Colon (tissue), 2 donors: ENCODE data around the gene TSPOAP1.

Source experiments
- FAIRE-seq: peaks from 2 replicates; lab custom pipeline; 2012; peaks lifted over from hg19 to GRCh38; lab: Jason Lieb, UNC
- donor health status: control.
- donor health status: control.

Gene TSPOAP1

DNA sequence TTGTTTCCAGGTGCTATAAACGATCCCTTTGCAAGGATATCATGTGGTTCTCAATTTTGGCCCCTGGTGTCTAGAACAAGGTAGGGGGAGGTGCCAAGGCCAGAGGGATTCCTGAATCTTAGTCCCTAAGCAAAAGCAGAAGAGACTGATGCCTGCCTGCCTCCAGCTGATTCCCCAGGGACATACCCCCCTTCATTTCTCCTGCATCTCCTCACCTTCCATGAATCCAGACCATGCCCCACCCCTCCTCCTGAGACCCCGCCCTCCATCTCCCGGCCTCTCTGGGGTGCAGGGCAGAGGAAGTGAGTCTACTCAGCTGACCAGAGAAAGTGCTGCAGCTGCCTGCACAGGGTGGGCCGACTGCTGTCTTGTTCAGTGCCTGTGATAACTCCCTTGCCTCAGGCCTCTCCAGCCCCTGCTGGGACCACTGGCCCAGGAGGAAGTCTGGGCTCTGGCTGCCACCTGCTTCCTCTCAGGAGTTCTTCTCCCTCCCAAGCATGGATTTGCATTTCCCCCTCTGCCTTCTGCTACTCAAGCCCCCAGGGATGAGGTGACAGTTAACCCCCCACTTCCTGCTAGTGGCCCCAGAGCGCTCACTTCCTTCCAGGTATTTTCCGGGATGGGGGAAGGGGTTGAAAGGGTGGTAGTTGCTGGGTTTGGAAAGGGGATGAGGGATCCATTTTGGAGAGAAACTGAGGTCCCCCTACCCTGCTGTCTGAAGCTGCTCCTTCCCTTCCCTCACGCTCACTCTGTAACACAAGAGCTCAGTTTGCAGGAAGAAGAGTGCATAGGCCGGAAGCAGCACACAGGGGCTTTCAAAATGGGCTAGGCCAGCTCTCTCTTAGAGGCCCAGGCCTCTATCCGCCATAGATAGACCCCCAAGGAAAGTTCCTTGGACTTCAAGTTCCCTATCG, 10.5 kb upstream of the TSPOAP1 start:
- FAIRE-seq, result no peak

DNA sequence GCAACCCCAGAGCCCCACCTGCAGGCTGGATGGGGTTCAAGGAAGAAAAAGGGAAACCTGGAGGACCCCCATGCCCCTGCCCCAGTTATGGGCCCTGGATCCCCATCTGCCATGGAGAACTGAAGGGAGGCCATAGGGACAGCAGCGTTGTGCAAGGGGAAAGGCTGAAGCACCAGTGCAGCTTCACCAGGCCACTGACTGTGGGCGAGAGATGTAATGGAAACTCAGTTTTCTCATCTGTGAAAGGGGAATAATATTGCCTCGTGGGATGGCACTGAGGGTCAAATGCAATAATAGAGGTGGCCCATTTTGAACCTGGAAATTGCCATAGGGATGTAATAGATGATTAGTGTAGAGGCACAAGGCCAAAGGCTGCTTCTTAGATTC, 9.9 kb upstream of the TSPOAP1 start:
- FAIRE-seq, result no peak

DNA sequence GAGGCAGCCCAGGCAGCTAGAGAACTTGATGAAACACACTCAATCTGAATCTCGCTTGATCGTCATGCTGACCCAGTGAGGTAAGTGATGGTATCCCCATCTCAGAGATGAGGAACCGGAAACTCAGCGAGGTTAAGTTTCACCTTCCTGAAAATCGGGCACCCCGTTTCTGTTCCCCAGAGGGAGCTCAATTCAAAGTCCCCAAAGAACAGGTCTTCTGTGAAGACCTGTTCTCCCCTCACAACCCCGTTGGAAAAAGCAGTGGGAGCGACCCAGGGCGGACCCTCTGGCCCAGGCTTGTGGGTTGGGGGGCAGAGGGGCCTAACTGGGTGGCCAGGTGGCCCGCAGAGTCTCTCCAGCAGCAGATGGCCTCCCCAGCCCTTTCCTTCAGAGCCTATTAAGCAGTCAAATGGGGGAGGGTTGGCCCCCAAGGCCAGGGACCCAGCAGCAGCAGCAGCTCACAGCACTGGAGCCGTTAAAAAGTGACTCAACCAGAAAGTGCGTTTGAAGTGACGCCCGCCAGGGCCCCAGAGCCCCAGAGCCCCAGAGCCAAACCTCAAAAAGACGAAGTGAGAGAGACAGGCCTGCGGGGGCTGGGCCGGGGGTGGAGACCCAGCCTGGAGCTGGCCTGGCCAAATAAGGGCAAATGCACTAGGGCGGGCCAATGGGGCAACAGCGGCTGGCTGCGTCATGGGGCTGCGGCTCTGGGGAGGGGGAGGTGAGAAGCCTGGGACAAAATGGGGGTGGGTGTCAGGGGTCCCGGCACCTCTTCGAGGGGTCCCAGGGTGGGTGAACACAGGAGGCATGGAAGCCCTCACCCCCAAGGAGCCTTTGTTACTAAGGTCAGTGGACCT, 9.2 kb upstream of the TSPOAP1 start:
- no peak for FAIRE-seq

DNA sequence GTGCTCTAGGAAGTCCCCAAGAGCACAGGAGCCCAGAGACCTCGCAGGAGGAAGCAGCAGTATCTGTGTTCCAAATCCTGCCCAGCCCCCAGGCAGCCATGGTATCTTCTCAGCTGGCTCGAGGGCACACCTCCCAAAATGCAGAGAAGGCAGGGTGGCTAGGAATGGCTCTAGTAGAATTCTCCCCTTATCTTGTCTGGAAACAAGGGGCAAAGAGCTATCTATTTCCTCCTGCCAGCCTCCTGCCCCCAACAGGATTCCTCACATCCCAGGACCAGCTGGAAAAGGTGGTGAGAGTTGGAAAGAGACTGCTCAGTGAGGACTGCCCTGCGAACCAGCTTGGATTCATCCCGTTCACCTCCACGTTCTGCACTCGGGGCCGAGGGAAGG, 8.6 kb upstream of the TSPOAP1 start:
- FAIRE-seq, result no peak

DNA sequence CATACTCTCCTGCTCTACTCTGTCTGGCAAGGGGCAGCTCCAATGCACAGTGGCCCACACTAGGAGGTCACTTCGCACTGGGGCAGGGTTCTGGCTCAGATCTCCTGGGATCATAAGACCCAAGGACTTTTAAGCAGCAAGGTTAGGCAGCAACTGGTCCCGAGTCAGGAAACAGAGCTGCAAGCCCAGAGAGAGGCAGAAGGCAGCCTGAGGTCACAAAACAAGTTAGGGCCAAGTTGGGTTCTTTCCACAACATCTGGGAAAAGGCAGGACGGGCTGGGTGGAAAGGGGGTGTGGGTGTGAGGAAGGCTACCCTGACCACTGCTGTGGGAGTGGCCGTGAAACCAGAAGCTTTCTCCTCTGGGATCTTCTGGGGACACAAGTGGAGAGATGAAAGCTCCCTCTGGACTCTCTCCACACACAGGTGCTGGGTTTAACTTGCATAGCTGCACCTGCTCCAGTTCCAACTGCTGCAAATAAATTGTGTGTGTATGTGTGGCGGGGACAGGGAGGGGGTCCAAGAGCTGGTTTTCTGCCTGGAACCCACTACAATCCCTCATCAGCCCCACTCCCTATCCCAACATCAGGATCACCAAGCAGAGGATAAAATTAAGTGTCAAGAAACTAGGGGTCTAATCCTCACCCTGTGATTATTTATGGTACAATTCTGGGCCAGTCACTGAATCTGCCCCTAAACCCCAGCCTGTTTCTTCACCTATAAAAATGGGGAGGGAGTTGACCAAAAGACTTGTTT, 8.0 kb upstream of the TSPOAP1 start:
- no peak for FAIRE-seq

DNA sequence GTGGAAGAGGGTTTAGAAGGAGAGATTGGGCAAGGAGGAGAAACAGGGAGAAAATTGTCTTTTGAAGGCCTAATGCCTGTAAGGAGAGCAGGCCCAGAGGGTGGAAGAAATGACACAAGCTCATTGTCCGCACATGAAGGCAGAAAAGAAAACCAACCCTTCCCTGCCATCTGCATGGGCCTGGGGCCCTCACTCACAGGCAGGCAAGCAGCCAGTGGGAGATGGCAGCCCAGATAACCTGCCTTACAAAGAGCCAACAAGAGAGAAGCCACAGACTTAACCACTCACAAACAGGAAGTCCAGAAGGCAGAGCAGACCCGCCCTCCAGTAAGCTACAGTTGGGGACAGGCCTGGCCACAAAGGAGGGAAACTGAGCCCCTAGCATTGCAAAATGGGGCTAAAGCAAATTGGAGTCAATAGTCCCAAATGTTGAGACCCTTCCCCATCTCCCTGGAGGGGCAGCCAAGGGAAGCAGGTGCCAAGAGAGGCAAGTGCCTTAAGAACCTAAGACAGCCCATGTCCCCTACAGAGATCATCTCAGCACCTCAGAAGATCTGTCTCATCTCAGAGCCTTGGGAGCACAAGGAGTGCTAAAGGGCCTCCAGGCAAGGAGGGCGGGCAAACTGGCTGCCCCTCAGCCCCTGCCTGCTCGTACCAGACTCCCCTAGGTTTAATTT, 7.3 kb upstream of the TSPOAP1 start:
- FAIRE-seq, result no peak

DNA sequence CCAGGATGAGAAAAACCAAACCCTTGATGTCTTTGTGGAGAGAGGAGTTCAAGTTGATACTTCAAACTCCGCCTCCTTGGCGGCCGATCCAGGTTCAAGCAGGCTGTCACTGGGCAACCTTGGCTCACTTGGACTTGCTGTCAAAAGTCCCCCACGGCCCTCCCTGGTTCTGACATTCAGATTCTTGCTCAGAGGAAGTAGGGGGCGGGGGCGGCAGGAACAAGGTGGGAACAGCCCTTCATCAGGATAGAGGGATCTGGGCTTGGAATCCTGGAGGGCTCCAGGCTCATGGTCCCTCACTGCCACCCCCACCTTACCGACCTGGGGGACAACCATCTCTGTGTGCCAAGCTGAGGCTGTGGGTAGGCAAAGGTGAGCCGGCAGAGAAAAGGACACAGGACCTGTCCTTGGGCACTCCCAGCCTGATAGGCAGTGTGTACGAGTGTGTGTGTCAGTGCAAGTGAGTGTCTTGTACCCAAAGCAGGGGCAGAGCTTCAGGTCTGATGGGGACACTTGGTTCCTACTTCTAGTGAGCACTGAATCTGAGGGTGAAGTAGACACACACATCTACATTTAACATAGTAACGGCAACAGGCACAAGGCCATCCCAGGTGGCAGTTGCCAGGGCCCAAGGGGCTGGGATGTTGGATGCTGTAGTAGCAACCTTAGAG, 6.6 kb upstream of the TSPOAP1 start:
- no peak for FAIRE-seq

DNA sequence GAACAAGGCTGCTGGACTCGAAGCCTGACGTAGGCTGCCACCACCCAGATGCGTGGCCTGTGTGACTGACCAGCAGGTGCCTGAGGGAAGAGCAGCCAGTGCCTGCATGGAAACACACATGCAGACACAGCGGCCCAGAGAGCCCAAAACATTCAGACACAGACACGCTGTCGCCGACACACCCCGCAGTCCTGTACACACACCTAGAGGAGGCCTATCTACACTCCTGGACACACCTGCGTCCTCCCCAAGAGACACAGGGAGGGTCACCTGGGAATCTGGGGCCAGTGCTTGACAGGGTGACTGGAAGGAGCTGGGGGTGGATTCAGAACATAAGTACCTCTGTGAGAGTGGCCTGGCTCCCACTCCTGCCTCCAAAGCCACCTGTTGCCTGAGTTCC, 6.1 kb upstream of the TSPOAP1 start:
- no peak for FAIRE-seq

DNA sequence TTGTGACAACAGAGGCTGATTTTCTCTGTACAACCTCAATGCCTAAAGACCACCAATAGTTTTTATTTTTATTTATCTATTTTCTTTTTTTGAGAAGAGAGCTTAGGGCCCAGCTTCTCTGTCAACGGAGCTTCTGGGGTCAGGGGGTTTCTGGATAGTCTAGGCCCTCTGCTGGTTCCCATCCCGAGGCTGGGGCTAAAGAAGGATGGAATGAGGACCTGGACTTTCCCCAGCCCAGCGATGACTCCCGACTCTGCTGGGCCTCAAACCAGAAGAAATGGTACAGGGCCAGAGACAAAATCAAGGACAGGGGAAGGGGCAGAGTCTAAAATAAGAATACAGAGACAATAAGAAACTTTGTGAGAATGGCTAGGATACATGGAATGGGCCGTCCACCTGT, 5.7 kb upstream of the TSPOAP1 start:
- no peak for FAIRE-seq

DNA sequence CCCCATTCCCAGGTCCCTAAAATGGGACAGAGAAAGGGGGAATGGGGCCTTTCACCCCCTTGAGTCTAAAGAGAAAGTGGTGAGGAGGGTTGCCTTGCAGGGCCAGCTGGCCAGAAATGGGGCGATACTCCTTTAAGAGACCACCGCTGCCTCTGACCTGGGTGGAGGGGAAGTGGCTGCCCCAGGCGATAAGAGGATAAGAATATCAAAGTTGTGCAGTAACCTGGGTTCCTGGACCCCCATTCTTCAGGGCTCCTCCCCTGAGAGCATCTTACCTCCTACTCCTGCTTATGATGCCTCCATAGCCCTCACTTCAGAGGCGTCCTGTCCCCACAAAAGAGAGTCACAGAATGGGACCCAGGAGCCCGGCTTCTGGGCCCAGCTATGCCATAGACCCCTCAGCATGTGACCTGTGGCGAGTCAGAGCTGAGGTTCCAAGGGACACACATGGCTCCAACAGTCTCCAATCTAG, 5.2 kb upstream of the TSPOAP1 start:
- FAIRE-seq, result no peak

DNA sequence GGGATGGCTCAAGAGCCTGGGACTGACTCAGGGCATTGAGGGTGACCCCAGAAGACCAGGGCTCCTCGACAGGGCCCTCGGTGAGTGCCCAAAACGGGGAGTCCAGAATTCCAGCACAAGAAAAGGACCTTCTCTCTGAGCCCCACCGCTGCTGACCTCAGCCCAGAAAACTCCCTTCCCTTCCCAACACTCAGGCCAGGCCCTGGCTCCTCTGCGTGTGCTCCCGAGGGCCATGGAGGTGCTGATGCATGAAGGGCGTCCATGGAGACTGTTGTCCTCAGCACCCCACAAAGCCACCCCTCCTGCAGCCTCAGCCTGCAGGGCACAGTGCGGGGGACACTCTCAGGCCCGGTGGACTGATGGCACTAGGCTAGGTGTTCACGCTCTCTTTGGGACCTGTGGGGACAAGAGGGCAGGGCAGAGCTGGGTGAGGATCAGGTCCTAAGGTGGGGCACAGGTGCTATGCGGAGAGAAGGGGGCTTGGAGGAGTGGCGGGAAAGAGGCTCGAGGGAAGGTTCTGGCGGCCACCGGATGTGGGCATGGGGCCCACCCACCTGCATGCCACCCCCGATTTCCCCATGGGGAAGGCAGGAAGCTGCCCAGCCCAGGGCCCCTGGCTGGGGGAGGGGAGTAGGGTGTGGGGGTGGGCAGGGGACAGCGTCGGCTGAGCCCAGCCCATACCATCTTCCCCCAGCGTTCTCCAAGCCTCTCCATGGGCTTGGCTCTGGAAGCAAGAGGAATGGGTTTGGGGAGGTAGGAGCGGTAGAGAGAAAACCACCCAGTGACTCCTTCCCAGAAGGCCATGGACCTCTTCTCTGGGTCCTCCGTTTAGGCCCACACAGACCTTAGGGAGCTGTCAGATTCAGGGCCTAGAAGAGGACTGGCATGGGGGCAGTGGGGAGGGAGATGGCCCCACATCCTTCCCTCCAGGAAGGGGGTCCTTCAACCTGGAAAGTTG, 4.5 kb upstream of the TSPOAP1 start:
- FAIRE-seq, result no peak

DNA sequence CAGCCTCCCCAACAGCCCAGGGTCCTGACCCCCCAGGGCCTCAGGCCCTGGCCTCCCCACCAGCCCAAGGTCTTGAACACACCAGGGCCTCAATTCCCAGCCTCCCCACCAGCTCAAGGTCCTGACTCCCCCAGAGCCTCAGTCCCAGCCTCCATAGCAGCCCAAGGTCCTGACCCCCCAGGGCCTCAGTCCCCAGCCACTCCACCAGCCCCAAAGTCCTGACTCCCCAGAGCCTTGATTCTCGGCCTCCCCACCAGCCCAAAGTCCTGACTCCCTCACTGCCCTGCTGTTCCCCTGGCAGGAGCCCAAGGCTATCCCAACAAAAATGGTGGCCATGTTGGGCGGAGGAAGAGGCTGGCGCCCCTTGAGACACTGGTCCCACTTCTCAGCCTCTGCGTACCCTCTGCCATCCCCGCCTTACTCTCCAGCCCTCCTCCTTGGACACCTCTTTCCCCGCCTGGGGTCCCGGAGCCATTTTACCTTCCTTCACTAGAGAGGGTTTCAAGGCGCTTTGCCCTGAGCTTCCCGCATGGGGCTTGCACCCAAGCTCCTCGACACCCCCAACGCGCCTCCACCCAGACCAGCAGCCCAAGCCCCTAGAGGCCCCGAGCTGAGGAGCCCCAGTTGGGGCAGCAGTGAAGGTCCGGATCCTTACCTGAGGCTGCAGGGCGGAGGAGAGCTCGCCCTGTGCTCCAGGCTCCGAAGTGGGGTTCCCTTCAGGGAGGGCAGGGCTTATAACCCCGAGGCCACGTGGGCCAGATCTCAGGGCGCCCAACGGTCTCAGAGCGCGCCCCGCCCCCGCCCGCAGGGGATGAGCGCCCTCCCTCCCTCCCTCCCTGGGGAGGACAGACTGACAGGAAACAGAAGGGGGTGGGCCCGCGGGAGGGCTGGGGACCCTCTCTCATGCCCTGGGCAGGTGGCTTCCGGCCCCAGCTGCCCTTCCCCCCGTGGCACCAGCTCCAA, 3.5 kb upstream of the TSPOAP1 start:
- no peak for FAIRE-seq

DNA sequence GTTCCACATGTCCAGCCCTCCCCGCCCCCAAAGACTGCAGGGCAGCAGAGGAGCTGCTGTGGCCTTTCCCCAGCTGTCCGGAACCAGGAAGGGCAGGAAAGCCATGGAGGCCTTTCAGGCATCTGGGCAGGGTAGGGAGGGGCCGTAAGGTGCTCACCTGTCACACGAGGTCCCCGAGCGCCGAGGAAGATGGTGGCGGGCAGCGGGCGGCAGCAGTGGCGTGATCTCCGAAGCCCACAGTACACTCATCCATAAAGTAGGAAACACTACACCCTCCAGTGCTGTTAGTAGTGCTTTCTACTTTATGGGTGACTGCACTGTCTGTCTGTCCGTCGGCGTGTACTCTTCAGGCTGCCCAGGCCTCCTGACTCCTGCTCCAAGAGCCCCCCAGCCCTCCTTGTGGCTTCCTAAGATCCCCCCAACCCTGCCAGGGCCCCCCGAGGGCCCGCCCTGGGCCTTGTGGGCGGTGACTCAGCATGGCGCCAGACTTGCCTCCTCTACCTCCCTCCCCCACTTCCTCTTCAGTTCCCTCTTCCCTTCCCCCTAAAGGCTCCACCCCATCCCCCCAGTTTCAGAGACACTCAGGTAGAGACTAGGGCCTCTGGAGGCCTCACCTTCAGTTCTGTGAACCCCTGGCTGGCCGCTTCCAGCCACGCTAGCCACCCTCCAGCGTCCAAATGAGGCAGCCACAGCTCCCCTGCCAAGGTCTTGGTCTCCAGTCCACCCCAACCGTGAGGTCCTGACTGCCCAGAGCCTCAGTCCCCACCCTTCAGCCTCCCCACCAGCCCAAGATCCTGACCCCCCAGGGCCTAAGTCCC, 2.6 kb upstream of the TSPOAP1 start:
- FAIRE-seq, result no peak

DNA sequence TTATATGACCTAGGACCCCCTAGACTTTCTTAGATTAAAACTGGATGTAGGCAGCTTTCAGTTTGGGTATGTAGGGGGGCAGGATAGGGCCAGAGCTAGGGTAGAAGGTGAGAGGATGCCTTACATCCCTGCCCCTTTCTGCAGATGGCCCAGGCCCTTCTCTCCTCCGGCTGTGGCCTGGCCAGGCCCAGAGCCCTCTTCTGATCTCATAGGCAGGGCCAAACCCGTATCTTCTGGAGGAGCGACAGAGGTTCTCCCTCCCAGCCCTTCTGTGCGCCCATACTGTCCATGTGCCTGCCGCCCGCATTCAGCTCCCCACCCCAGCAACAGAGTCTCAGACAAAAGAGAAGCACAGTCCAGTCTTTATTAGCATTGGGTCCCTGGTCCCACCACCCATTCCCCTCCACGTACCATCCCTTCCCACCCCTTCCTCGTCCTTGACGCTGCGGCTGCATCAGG, 2.0 kb upstream of the TSPOAP1 start:
- FAIRE-seq, result no peak

DNA sequence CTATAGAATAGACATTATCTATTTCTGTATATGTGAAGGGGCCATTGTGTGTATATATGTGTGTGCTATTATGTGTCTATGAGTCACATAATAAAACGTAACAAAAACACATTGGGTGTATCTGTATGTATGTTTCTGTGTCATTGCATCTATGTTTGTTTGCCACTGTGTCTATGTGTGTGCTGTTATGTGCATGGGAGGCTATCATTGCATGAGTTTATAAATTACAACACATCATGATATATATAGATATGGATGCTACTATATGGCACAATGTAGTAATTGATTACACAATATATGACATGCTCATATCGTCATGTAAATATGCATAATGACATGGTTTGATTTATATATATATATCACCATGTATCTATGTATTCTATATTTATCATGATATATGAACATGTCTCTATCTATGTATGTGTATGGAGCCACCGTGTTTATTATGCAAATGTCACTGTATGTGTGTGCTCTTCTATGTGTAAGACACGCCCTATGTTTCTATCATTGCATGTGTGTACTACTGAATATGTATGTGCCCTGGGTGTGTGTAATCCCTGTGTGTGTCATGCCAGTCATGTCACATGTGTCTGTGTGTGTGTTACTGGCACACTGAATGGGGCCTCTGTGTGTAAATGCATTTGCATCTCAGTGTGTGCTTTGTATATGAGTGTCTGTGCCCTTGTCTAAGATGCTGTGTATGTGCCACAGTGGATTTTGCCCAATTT, 1.4 kb upstream of the TSPOAP1 start:
- FAIRE-seq, result no peak

DNA sequence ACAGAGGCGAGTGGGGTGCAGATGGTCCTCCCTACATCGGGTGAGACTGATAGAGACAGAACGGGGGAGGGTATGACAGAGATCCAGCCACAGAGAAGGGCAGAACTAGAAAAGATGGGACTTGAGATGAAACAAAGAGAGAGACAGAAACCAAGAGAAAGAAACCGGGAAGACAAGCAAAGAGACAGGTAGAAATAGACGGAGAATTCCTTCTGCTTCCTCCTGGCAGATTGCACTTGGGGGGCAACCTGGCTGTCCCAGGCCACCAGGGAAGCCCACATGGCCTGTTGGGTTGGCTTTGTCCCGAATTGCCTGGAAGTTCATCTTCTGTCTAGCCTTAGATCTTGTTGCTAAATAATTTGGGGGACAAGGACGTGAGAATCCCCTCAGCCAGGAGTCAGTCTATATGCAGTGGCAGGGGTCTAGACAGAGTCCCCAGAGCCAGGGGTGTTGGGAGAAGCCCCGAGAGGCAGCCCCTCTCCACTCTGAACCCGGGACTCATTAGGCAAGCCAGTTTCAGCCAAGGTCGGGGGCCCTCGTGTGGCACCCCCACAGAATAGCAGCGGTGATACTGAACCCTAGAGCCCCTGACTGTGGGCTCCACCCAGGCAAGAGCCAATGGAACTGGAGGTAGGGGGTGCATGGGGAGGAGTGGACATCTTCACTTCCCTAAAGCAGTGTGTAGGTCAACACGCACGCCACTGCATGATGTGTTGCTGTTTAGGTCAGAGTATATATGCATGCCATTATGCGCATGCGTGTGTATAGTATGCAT, 627 bp upstream of the TSPOAP1 start:
- no peak for FAIRE-seq
